ENCODE measurements around the gene SGCD. TPM values are rescaled to one million over a fixed set of nuclear protein-coding genes. Genes with fewer than 3 reads are reported as not detected.

SGCD gene
- total and polyA plus RNA-seq, 2 of the 4 experiments (the other 2 are of a cell fraction), result 5.8 to 10.6 TPM

GRCh38 chr5:156581725-156582124 lies 254.8 kb downstream of the SGCD start:
- no peaks in the 10 kb centered on the region for H4K20me1 ChIP-seq (ENCODE audit: insufficient read depth, low read length)
- dilution Hi-C loops (cut with HindIII; ENCODE audit: low sequenced_read_pairs, unreplicated experiment) (no loop called here), intact Hi-C loops (cut with micrococcal nuclease) (no loop called here), in situ Hi-C loops (cut with MboI; ENCODE audit: low sequenced_read_pairs) (no loop called here)
- no peak overlapping the region for H3K14ac ChIP-seq (replicated peaks; ENCODE audit: low read depth, low read length)
- H3K56ac ChIP-seq (ENCODE audit: extremely low read depth, insufficient read depth, low read length), result no peak overlapping the region
- no peak overlapping the region for H2AFZ ChIP-seq (replicated peaks; ENCODE audit: low read length, poor library complexity)
- no peaks in the 10 kb centered on the region for H3K9me1 ChIP-seq (ENCODE audit: insufficient read depth, low read length)
- H3K4me3 ChIP-seq (ENCODE audit: insufficient read depth, low read depth, low read length), result no peak overlapping the region
- WGBS, 2 experiments (ENCODE audit: extremely low coverage in 2 of 2, insufficient read length in 1 of 2), result no CpG with 5 or more reads among the region's 3 CpGs
- no peak overlapping the region for H2BK15ac ChIP-seq (ENCODE audit: low read depth, low read length)
- no peaks in the 10 kb centered on the region for H3K79me1 ChIP-seq (ENCODE audit: low read depth in 1 of 2, low read length in 2 of 2)
- POLR2A ChIA-PET (ENCODE audit: unreplicated experiment), result no interaction called here
- H3K4me2 ChIP-seq (ENCODE audit: low read depth, low read length), result no peak overlapping the region
- no peak overlapping the region for H2AK5ac ChIP-seq (ENCODE audit: low read depth, low read length)
- H4K91ac ChIP-seq (ENCODE audit: insufficient read depth, low read depth, low read length), result no peak overlapping the region
- CTCF ChIA-PET, result no interaction called here
- no peak for TF ChIP-seq USF2 (IDR thresholded peaks at IDR 0.05; ENCODE audit: low read depth, low read length)
- TF ChIP-seq FOS (IDR thresholded peaks at IDR 0.05; ENCODE audit: low read depth, low read length), result no peak
- no peak for TF ChIP-seq MAZ (IDR thresholded peaks at IDR 0.05; ENCODE audit: borderline replicate concordance, low read depth, low read length)
- TF ChIP-seq NFE2L2 (IDR thresholded peaks at IDR 0.05; ENCODE audit: low read depth, low read length), result no peak
- TF ChIP-seq RFX5 (IDR thresholded peaks at IDR 0.05; ENCODE audit: low read depth, low read length), result no peak
- TF ChIP-seq CTCF (conservative IDR thresholded peaks at IDR 0.05; ENCODE audit: low read depth, low read length), result no peak
- TF ChIP-seq ELK1 (IDR thresholded peaks at IDR 0.05; ENCODE audit: borderline replicate concordance, low read depth, low read length), result no peak
- no peak for TF ChIP-seq POLR2A (IDR thresholded peaks at IDR 0.05; ENCODE audit: low read depth, low read length)
- no peak for TF ChIP-seq MAFK (IDR thresholded peaks at IDR 0.05; ENCODE audit: low read depth, low read length)
- TF ChIP-seq BHLHE40 (IDR thresholded peaks at IDR 0.05; ENCODE audit: low read depth, low read length), result no peak
- TF ChIP-seq CHD1 (IDR thresholded peaks at IDR 0.05; ENCODE audit: low read depth, low read length), result no peak
- TF ChIP-seq SMC3 (IDR thresholded peaks at IDR 0.05; ENCODE audit: low read depth, low read length), result no peak
- TF ChIP-seq RAD21 (IDR thresholded peaks at IDR 0.05; ENCODE audit: low read length), result no peak
- TF ChIP-seq RCOR1 (IDR thresholded peaks at IDR 0.05; ENCODE audit: insufficient replicate concordance, low read length), result no peak
- no peak for TF ChIP-seq MXI1 (IDR thresholded peaks at IDR 0.05; ENCODE audit: borderline replicate concordance, low read depth, low read length)
- TF ChIP-seq CEBPB (IDR thresholded peaks at IDR 0.05; ENCODE audit: low read depth, low read length), result no peak
- BruUV-seq (replicated peaks), result no TSS peak
- 0 out of 2 replicates have a peak, but pooled peaks cover 2% of the 10 kb centered on the region for H3K4me1 ChIP-seq (ENCODE audit: control insufficient read depth, insufficient read depth, low read length)
- no peak overlapping the region for H2BK5ac ChIP-seq (ENCODE audit: low read depth, low read length, poor library complexity, severe bottlenecking)
- H3K18ac ChIP-seq (ENCODE audit: low read depth, low read length), result no peak overlapping the region
- no peak overlapping the region for H3K27ac ChIP-seq (ENCODE audit: insufficient read depth, low read length)
- H4K5ac ChIP-seq (ENCODE audit: low read depth, low read length), result no peak overlapping the region
- H2AK9ac ChIP-seq (replicated peaks; ENCODE audit: low read depth, low read length, poor library complexity), result no peak overlapping the region
- H3K27me3 ChIP-seq (ENCODE audit: control insufficient read depth, insufficient read depth, low read length), result no peaks in the 10 kb centered on the region
- no peak overlapping the region for H3K23ac ChIP-seq (ENCODE audit: low read depth, low read length)
- H3K4ac ChIP-seq (ENCODE audit: low read depth, low read length), result no peak overlapping the region
- no peak overlapping the region for H3K9ac ChIP-seq (ENCODE audit: low read depth, low read length)
- DNase-seq (no peak), ATAC-seq (ENCODE audit: low read depth) (no peak)
- H3K9me3 ChIP-seq (ENCODE audit: control insufficient read depth, insufficient read depth, low read length), result no peaks in the 10 kb centered on the region
- H4K8ac ChIP-seq (ENCODE audit: low read depth in 2 of 2, low read length in 2 of 2), result no peak overlapping the region
- no peaks in the 10 kb centered on the region; the same call in 1 of the 2 replicates for H3K36me3 ChIP-seq (ENCODE audit: control insufficient read depth, insufficient read depth, low read length)
- no peak overlapping the region for H2BK20ac ChIP-seq (ENCODE audit: low read depth, low read length)
- H2BK120ac ChIP-seq (ENCODE audit: low read depth, low read length), result no peak overlapping the region

Data from IMR-90 (cell line).